ENCODE results near the gene TLN1. TPM values are rescaled to one million over a fixed set of nuclear protein-coding genes. Genes with fewer than 3 reads are reported as not detected.

Gene TLN1
- total RNA-seq, 1 experiment from 2014 or later, result 109 TPM

GRCh38 chr9:35675732-35676392 is 56.1 kb downstream of the TLN1 start (continued):
- TF ChIP-seq ZNF232 (CRISPR knock-in tag; IDR thresholded peaks at IDR 0.05) (peak; percentile 77; the same call in 1 of the 2 replicates), HMGXB4 (CRISPR knock-in tag; IDR thresholded peaks at IDR 0.05) (no peak), USF1 (CRISPR knock-in tag; IDR thresholded peaks at IDR 0.05) (peak; percentile 69), ZNF219 (CRISPR knock-in tag; IDR thresholded peaks at IDR 0.05; ENCODE audit: borderline replicate concordance) (no peak; the same call in 1 of the 2 replicates), STAT6 (CRISPR knock-in tag; conservative IDR thresholded peaks at IDR 0.05; ENCODE audit: low read depth) (no peak), GRHL2 (CRISPR knock-in tag; IDR thresholded peaks at IDR 0.05; ENCODE audit: insufficient replicate concordance, severe bottlenecking) (no peak), ZNF138 (CRISPR knock-in tag; conservative IDR thresholded peaks at IDR 0.05) (no peak; the same call in 1 of the 2 replicates), KAT7 (CRISPR knock-in tag; IDR thresholded peaks at IDR 0.05; ENCODE audit: borderline replicate concordance) (no peak), FOXP1 (CRISPR knock-in tag; IDR thresholded peaks at IDR 0.05; ENCODE audit: borderline replicate concordance) (peak; percentile 92), JUN (CRISPR knock-in tag; IDR thresholded peaks at IDR 0.05) (peak; percentile 65; the same call in 1 of the 2 replicates), ZNF423 (CRISPR knock-in tag; IDR thresholded peaks at IDR 0.05) (no peak), TP53 (CRISPR knock-in tag; IDR thresholded peaks at IDR 0.05) (peak; percentile 74; the same call in 1 of the 2 replicates), ZNF121 (CRISPR knock-in tag; IDR thresholded peaks at IDR 0.05) (no peak), ZNF317 (CRISPR knock-in tag; IDR thresholded peaks at IDR 0.05; ENCODE audit: borderline replicate concordance, low read depth) (no peak), PRRX2 (CRISPR knock-in tag; IDR thresholded peaks at IDR 0.05) (no peak), E2F4 (CRISPR knock-in tag; IDR thresholded peaks at IDR 0.05; ENCODE audit: borderline replicate concordance, low read depth) (no peak), RELA (CRISPR knock-in tag; IDR thresholded peaks at IDR 0.05; ENCODE audit: borderline replicate concordance) (peak; percentile 87; the same call in 1 of the 2 replicates), ZNF512 (CRISPR knock-in tag; IDR thresholded peaks at IDR 0.05; ENCODE audit: borderline replicate concordance) (no peak), TCF7 (CRISPR knock-in tag; IDR thresholded peaks at IDR 0.05; ENCODE audit: low read depth) (no peak), NFATC4 (CRISPR knock-in tag; IDR thresholded peaks at IDR 0.05) (no peak), AFF4 (CRISPR knock-in tag; IDR thresholded peaks at IDR 0.05; ENCODE audit: borderline replicate concordance) (0 out of 2 replicates have a peak, but pooled peaks have one; percentile 69), ATF6 (CRISPR knock-in tag; IDR thresholded peaks at IDR 0.05) (no peak), ZNF671 (CRISPR knock-in tag; IDR thresholded peaks at IDR 0.05) (no peak), CDX4 (CRISPR knock-in tag; IDR thresholded peaks at IDR 0.05; ENCODE audit: borderline replicate concordance) (no peak)

Data from WTC11 (cell line).